NCI-H82 (cell line): ENCODE data around the gene CAND1.

Experiments
- DNase-seq: peaks from one replicate; lab custom pipeline; 2025; lab: John Stamatoyannopoulos, UW

CAND1 gene

DNA sequence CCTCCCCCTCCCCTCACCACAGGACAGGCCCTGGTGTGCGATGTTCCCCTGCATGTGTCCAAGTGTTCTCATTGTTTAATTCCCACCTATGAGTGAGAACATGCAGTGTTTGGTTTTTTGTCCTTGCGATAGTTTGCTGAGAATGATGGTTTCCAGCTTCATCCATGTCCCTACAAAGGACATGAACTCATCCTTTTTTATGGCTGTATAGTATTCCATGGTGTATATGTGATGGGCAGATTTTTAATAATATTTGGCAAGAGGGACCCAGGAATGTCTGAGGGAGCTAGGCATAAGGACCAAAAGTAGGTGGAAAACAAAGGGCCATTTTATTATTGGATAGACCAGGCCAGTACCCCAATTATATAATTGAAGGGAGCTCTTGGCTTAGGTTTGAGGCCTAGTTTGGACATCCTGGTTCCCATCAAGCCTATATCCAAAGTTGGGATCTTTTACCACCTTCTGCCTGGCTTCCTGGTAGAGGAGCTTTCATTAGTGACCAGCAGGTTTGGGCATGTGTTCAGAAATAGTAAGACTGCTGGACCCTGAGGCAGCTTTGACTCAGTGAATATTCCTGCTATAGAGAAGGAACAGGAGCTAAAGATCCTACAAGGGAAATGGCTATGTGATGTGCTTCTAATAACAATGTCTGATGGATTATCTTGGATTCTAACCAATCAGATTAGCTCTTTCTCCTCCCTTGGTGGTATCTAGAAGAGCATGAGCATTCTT is 76.0 kb downstream of the CAND1 start:
- DNase-seq, result no peak

DNA sequence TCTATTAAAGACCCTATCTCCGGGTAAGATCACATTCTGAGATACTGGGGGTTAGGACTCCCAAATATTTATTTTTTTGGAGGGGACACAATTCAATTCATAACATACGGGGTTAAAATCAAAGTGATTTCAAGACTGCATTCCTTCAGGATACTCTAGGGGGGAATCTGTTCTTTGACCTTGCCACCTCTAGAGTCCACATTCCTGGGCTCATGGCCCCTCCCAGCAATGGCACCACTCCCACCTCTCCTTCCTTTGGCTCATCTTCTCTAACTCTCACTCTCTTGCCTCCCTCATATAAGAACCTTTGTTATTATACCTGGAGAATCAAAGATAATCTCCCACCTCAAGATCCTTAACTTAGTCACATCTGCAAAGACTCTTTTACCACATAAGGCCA is 79.5 kb downstream of the CAND1 start:
- no peak for DNase-seq

DNA sequence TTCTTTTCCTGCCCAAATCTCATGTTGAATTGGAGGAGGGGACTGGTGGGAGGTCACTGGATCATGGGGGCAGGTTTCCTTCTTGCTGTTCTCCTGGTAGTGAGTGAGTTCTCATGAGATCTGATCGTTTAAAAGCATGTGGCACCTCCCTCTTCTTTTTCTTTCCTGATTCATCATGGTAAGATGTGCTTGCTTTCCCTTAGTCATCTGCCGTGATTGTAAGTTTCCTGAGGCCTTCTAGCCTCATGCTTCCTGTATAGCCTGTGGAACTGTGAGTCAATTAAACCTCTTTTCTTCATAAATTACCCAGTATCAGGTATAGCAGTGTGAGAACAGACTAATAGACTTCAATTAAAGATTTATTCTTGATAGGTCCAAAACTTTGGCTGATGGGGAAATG is 83.5 kb downstream of the CAND1 start:
- no peak for DNase-seq

DNA sequence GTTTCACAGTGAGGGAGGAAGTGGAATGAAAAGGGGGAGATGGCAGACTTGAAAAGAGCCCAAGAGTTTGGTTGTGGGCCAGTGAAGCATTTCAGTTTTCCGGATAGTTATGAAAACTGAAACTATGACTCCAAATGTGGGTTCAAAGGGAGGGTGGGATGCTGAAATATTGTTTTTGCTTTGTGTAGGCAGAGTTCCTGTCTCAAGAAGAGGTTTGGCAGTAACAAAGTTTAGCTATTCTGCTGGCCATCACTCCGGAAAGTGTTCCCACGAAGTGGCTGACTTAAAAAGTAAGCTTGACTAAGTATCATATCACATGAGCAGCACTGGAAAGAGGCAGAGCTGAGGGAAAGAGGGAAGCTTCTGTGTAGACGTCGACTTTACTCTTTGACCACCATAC is 85.2 kb downstream of the CAND1 start:
- DNase-seq, result peak; percentile 30

DNA sequence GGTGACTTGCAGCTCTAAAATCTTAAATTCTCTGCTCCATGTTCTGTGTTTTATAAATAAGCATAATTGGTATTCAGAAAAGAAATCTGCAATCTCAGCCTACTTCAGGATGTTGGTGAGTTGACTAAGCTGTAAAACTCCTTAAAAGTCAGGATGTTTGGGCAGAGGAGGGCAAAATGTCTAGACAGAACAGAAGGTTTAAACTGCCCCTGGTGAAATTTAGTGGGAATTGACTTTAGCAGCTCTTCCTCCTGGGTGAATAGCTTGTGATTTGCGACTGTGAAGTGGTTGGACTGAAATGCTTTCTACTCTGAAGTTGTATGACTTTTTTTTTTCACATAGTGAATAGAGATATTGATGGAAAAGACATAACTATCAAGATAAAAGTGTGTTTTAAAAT is 85.8 kb downstream of the CAND1 start:
- DNase-seq, result no peak

DNA sequence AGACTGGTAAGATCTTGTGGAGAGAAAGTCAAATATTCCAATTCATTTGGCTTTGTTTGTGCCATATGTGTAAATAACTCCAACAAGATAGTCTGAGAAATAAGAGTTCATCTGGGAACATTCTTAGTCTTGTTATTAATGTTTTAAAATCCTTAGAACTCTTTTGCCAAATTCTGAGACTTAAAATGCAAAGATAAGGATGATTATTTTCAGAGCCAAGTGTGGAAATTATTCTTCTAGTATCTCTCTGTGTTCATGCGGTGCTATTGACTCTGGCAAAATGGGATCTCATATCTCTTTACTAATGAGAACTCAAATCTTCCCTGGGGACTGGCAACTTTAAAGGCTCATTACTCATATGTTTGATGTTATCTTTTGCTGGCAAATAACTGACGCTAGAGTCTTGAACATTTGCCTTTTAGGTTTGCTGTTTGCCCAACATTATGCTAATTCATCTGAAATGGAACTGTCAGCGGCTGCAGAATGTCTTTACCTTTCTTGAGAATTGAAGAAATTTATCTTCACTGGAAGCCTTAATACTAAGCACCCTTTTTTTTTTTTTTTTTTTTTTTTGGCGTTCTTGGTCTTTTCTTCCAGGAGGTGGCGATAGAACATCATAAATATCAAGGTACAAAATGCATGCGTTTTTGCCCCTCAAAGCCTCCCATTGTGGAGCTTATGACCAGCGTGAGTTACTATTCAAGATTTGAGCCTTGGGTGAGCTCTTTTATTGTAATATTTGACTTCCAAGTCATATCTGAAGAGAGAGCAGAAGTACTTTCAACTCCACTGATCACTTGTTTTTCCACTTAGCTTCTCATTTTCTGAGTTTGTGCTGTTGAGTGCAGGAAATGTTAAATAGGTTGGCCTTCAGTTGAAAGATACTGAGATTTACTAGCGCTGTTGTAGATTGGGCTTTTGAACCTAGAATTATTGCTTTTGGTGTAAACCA is 86.5 kb downstream of the CAND1 start:
- peak; percentile 80 for DNase-seq

DNA sequence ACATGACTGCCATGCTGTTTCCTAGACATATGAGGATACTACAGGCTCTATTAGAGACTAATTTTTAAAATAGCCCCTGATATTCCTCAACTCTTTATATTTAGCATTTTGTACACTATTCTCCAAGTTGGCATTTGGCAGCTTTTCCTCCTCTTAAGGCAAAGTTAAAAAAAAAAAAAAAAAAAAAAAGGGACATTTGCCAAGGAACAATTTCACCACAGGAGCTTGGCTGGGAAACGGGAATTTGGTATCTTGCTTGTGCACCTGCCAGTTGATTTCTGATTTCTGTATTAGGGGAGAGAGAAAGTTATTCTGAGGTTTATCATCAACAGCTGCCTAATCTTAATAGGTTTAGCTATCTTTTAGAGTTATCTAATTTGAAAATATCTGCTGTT is 87.2 kb downstream of the CAND1 start:
- DNase-seq, result no peak

DNA sequence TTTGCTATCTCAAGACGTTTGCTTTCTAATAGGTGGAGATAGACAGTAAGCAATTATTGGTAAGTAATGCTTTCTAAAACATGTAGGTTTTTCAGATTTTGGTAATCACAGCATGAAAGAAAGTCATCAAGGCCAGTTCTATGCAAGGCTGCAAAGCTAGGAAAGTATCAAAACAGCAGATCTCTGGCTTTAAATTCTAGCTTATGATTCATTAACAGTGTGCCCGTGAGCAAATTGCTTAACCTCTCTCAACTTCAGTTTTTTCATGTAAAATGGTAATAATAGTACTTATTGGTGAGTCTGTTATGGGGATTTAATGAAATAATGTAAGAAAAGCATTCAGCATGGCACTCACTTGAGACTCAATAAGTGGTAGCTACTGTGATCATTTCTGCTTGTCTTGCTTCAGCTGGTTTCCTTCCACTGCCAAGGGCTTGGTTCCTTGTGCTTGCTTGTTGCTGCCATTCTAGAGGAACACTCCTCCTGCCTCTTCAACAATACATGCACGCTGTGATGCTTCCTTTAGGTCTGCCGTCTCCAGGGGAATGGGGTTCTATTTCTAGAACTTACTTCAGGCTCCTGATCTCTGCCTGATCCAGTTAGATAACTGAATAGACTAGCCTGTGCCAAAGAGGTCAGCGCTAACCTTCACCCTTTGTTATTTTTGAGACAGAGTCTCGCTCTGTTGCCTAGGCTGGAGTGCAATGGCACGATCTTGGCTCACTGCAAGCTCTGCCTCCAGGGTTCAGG is 88.4 kb downstream of the CAND1 start:
- no peak for DNase-seq

DNA sequence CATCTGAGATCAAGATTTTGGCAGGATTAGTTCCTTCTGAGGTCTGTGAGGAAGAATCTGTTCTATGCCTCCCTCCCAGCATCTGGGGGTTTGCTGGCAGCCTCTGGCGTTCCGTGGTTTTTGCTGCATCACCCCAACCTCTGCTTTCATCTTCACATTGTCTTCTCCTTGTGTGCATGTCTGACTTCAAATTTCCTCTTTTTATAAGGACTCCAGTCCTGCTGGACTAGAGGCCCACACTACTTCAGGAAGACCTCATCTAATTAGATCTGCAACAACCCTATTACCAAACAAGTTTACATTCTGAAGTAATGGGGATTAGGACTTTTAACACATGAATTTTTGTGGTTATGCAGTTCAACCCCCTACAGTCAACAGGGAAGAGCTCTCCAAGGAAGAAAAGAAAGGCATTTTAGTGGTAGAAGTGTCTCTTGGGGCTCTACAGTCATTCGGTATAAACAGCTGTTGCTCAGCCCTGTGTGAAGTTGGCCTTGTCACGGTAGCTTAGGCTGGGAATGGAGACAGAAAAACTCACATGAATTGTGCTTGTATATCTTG is 89.7 kb downstream of the CAND1 start:
- DNase-seq, result peak; percentile 16

DNA sequence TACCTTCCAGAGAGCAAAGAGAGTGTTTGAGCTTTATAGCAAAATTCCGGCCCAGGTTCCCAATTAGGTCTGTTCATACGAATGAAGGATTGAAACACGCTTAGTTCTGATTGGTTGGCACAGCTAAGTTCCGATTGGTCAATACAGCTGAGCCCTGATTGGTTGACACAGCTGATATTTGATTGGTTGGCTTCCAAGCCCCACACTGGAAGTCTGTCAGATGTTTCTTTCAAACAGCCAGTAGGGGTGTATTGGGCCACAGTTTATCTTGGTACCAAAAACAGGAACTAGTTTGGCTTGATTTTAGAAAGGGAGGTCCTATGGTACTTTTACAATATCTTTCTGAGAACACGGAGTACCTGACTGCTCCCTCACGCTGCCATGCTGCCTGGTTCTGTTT is 93.4 kb downstream of the CAND1 start:
- no peak for DNase-seq

DNA sequence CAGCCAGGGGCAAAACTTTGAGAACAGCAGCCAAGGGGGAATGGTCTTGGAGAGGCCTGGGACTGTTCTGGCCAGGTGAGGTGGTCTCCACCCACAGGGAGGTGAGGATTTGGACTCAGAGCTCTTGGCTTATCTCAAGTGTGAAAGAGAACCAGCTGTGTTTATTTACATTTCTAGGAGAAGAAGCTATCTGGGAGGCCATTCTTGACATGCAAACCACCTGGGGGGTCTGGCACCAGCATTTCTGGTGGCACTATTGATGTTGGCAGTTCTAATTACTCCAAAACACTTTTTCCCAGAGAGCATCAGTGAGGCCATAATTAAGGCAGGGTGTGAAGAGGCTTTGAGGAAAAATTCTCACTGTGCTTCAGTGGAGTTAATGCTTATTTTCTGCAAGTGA is 95.1 kb downstream of the CAND1 start:
- no peak for DNase-seq

DNA sequence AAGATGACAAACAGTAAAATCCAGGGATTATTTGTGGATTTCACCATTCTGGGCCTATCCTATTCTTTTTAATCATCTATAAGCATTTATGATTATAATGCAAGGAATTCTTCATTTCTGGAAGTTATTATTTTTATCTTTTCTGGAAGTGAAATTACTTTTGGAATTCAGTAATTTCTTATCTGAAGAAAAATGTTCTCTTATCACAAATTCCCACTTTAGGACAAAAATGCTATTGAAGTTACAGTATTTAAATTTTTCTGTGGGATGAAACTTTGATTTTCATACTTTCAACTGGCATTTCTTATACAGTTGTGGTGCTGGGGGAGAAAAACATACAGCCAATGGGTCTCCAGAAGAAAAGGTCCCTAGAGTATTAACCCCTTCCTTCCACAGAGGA is 96.0 kb downstream of the CAND1 start:
- no peak for DNase-seq

DNA sequence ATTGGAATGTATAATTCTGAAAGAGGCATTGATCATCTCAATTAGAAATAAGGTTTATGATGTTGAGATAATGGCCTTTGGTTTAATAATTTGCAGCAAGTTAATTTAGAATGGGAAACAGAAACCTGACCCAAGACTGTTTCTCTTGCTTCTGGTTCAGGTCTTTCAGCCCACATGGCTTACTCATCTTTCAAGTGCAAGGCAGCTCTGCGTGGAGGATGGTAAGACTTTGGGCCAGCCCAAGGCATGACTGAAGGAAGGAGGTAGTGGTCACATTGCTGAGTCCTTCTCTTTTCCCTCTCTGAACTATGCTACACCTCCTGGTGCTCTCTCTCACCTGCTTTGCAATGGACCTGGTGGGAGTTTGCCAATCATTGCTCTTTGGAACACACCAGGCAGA is 98.7 kb downstream of the CAND1 start:
- DNase-seq, result no peak
